Skeletal muscle tissue (tissue), 4 donors: ENCODE results near the gene IL17RD. TPM values are rescaled to one million over a fixed set of nuclear protein-coding genes. Genes with fewer than 3 reads are reported as not detected.

Experiments used
- H3K27ac ChIP-seq: one replicate; pipeline ENCODE4 v1.7.0; 2013; ENCODE audit warnings: mild to moderate bottlenecking, low read depth, low read length, inconsistent platforms
- H3K27me3 ChIP-seq, 3 donors: one replicate each; pipeline ENCODE4 v1.7.0; 2013; ENCODE audit warnings: low read length in 3 of 3; ENCODE audit not compliant: control insufficient read depth in 3 of 3, insufficient read depth in 3 of 3
- H3K36me3 ChIP-seq, 3 donors: one replicate each; pipeline ENCODE4 v1.7.0; 2013; ENCODE audit warnings: low read length in 3 of 3; ENCODE audit not compliant: control insufficient read depth in 3 of 3, insufficient read depth in 3 of 3
- H3K4me1 ChIP-seq, 3 donors: one replicate each; pipeline ENCODE4 v1.7.0; 2013; ENCODE audit warnings: low read length in 3 of 3, mild to moderate bottlenecking in 3 of 3; ENCODE audit not compliant: control insufficient read depth in 3 of 3, insufficient read depth in 3 of 3
- H3K4me3 ChIP-seq, 3 donors: one replicate each; pipeline ENCODE4 v1.7.0; 2013; ENCODE audit warnings: low read length in 3 of 3
- H3K9ac ChIP-seq, 3 donors: one replicate each; pipeline ENCODE4 v1.7.0; 2013; ENCODE audit warnings: low read length in 3 of 3, mild to moderate bottlenecking in 3 of 3, moderate library complexity in 2 of 3, low read depth in 1 of 3
- H3K9me3 ChIP-seq, 3 donors: one replicate each; pipeline ENCODE4 v1.7.0; 2013; ENCODE audit warnings: low read length in 3 of 3; ENCODE audit not compliant: control insufficient read depth in 3 of 3
- total RNA-seq: library from RNA; depleted of rRNA; stranded (reverse); fragments of >200 nt; gene quantifications from one replicate; pipeline ENCODE4 v1.2.3, GENCODE V29; 2014
- donor health status: Osteomylitis.

The IL17RD gene
- total RNA-seq, 1 donor from 2014 or later = 18.8 TPM

DNA sequence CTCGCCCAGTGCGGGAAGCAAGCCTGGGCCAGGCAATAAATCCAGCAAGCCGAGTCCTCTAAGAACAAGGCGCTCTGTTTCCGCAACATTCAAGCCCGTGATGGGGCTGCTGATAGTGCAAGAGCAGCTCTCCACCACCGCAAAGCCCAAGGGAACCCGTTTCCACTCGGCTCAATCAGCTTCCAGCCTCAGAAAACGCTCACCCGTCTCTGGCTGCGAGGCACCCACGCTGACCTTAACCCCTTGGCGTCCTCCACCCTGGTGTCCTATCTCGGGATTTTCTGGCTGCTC is 86.9 kb downstream of the IL17RD start:
- peak overlapping the region; percentile 79 to 83 (median 81) for H3K4me3 ChIP-seq
- H3K36me3 ChIP-seq = no peaks in the 10 kb centered on the region
- H3K9ac ChIP-seq = peak overlapping the region; percentile 70 to 79 (median 71)
- H3K4me1 ChIP-seq = peaks cover 8 to 20% (median 14%) of the 10 kb centered on the region in 3 donors
- no peaks in the 10 kb centered on the region for H3K9me3 ChIP-seq
- peaks cover 0 to 31% (median 31%) of the 10 kb centered on the region in 3 donors for H3K27me3 ChIP-seq
- no peak overlapping the region for H3K27ac ChIP-seq

DNA sequence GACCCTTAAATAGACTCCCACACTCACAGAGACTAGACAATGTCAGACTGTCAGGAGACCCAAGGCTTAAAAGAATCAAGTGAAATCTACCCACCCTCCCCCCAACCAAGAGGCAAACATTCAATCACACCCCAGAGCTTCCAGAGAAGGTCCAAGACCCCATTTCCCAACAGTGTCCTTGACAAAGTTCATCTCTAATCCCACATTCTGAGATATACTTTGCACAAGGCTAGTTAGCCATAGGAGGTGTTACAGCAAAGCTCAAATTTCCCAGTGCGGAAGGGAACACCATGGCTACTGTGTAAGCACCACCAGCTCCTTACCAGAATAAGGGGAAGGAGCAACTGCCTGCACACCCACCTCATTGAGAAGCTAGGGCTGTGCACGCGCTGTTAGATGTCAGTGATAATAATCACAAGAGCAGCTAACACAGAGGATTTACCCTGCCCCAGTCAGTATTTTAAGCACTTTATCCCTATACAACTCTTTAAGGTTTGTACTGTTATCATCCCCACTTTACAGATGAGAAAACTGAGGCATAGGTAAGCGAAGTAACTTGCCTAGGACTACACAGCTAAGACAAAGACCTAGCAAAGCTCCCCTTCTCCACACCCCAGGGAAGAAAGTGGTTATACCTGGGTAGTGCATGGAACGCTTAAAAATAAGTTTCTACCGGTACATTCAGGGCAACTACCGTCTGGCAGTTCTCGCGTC is 87.4 kb downstream of the IL17RD start:
- peak overlapping the region; percentile 79 to 83 (median 81) for H3K4me3 ChIP-seq
- no peak overlapping the region for H3K27ac ChIP-seq
- H3K27me3 ChIP-seq = peaks cover 0 to 31% (median 31%) of the 10 kb centered on the region in 3 donors
- H3K4me1 ChIP-seq = peaks cover 8 to 20% (median 14%) of the 10 kb centered on the region in 3 donors
- H3K36me3 ChIP-seq = no peaks in the 10 kb centered on the region
- H3K9me3 ChIP-seq = no peaks in the 10 kb centered on the region
- H3K9ac ChIP-seq = peak overlapping the region; percentile 70 to 79 (median 71)

DNA sequence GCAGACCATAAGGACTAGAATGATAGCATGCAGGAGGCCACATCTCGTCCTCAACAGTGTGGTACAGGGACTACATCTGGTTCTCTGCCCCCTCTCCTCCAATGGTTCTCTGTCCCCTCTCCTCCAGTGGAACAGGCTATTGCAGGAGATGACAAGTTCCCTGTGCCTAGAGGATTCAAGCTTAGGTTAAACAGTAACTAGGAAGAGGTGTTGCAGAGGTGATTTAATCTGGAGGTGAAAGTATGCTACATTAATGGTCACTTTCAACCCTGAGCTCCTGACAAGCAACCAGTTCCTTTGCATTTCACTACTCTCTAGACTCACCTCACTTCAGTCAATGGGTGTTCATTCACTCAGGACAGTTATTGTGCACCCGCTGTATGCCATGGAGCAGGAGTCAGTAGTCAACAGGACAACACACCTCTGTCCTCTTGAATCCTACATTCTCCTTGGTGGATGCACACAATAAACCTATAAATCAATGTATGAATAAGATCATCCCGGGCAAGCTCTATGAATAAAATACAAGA is 88.7 kb downstream of the IL17RD start:
- H3K36me3 ChIP-seq = no peaks in the 10 kb centered on the region
- H3K4me1 ChIP-seq = peaks cover 8 to 20% (median 14%) of the 10 kb centered on the region in 3 donors
- no peak overlapping the region for H3K9ac ChIP-seq
- no peak overlapping the region for H3K4me3 ChIP-seq
- no peaks in the 10 kb centered on the region for H3K9me3 ChIP-seq
- H3K27me3 ChIP-seq = peaks cover 0 to 31% (median 31%) of the 10 kb centered on the region in 3 donors
- no peak overlapping the region for H3K27ac ChIP-seq

DNA sequence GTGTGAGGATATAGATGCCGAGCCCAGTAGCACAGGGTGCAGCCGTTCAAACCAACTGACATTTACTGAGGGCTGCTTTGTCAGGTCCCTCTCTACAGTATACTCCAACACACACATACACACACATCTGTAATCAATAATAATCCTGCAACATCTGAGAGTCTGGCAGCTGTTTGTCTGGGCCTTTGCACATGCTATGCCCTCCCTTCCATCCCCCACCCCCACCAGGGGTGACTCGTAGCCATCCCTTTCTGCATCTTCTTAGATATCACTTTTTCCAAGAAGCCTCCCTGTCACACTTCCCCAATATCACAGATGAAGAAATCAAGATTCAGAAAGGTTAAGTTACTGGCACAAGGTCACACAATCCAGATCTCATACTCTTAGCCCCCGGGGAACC is 91.0 kb downstream of the IL17RD start:
- H3K4me1 ChIP-seq = peaks cover 8 to 15% (median 10%) of the 10 kb centered on the region in 3 donors
- H3K27me3 ChIP-seq = peaks cover 0 to 31% (median 29%) of the 10 kb centered on the region in 3 donors
- no peak overlapping the region for H3K27ac ChIP-seq
- H3K9ac ChIP-seq = no peak overlapping the region
- no peak overlapping the region for H3K4me3 ChIP-seq
- no peaks in the 10 kb centered on the region for H3K9me3 ChIP-seq
- H3K36me3 ChIP-seq = no peaks in the 10 kb centered on the region

DNA sequence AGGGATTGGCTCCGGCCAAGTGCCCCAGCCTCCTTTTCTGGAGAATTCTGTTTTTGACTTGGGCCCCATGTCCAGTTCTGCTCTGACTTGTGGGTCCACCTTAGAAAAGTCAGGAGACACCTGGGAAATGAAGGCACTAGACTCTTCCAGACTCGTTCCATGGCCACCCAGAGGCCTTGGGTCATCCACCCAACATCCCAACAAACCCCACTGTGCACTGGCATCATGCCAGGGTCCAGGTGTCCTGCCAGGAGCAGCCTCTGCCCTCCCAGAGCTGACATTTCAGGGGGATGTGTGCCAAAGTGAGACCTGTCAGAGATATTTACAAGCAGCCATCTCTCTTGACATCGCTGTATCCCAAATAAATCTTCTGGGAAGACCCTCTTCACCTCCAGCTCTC is 91.5 kb downstream of the IL17RD start:
- Histone ChIP-seq H3K27ac (no peak overlapping the region), H3K4me3 (no peak overlapping the region), H3K9ac (no peak overlapping the region), H3K9me3 (no peaks in the 10 kb centered on the region), H3K36me3 (no peaks in the 10 kb centered on the region), H3K4me1 (peaks cover 6 to 11% (median 10%) of the 10 kb centered on the region in 3 donors), H3K27me3 (peaks cover 0 to 29% (median 27%) of the 10 kb centered on the region in 3 donors)

DNA sequence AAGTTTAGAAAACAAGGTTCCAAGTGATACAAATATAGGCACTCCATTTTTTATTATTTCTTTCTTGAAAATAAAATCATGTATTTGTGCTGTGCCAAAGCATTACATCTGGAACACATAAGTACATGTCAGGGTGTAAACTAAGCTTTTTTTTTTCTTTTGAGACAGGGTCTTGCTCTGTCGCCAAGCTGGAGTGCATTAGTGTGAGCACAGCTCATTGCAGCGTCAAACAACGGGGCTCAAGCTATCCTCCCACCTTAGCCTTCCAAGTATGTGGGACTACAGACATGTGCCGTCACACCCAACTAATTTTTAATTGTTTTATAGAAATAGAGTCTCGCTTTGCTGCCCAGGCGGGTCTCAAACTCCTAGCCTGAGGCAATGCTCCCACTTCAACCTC is 95.7 kb downstream of the IL17RD start:
- Histone ChIP-seq H3K9me3 (no peaks in the 10 kb centered on the region), H3K4me1 (peaks cover 3 to 10% (median 7%) of the 10 kb centered on the region in 3 donors), H3K4me3 (no peak overlapping the region), H3K9ac (no peak overlapping the region), H3K27me3 (no peaks in the 10 kb centered on the region), H3K27ac (no peak overlapping the region), H3K36me3 (no peaks in the 10 kb centered on the region)

DNA sequence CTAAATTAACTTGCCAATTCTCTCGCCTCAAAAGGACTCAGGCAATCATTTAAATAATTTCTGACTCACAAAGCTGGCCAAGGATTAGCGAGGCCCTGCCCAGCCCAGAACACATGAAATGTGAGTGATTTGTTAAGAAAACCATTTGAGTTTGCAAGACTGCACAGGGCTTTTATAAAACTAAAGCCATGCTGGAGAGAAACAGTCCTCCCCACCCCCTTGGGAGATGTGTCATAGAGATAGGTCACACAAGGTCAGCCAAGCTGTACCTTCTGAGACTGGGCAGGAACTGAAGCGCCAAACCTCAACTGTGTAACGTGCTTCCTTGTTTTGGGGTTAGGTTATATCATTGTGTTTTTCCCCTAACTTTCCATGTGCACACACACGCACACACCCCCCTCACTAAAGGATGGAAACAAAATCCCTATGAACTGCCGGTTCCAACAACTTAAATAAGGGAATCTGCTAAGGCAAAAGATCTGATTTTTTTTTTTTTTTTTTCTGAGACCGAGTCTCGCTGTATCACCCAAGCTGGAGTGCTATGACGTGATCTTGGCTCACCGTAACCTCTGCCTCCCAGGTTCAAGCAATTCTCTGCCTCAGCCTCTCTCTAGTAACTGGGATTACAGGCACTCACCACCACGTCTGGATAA is 96.6 kb downstream of the IL17RD start:
- Histone ChIP-seq H3K9me3 (no peaks in the 10 kb centered on the region), H3K27ac (no peak overlapping the region), H3K36me3 (no peaks in the 10 kb centered on the region), H3K9ac (no peak overlapping the region), H3K4me1 (peaks cover 3 to 10% (median 7%) of the 10 kb centered on the region in 3 donors), H3K27me3 (no peaks in the 10 kb centered on the region), H3K4me3 (peak overlapping the region in 1 of 3 donors; percentile 7)

DNA sequence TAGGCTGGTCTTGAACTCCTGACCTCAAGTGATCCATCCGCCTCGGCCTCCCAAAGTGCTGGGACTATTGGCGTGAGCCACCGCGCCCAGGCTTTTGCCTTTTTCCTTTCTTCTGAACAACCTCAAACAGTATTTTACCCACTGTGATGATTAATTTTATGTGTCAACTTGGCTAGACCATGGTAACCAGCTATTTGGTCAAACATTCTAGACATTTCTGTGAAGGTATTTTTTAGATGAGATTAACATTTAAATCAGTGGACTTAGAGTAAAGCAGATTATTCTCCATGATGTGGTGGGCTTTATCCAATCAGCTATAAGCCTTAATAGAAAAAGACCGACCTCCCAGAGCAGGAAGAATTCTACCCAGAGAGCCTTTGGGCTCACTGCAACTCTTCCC is 98.7 kb downstream of the IL17RD start:
- Histone ChIP-seq H3K9me3 (no peaks in the 10 kb centered on the region), H3K9ac (no peak overlapping the region), H3K36me3 (no peaks in the 10 kb centered on the region), H3K4me3 (no peak overlapping the region), H3K4me1 (peaks cover 5 to 22% (median 19%) of the 10 kb centered on the region in 3 donors), H3K27ac (no peak overlapping the region), H3K27me3 (no peaks in the 10 kb centered on the region)

DNA sequence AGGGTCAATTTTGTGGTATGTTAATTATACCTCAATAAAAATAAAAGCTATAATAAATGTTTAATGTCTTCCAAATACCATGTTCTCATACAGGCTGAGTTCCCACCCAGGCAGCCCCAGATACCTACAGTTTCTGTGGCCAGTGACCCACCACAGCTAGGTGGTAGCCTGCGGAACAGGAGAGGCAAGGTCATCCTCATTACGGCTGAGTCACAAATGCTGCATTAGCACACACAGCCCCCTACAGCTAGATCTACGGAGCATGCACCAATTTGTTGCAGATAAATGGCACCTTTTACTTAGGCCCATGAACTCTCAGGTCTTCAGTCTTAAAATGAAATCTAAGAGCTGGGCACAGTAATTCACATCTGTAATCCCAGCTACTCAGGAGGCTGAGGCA is 99.6 kb downstream of the IL17RD start:
- H3K27me3 ChIP-seq = no peaks in the 10 kb centered on the region
- H3K36me3 ChIP-seq = no peaks in the 10 kb centered on the region
- H3K27ac ChIP-seq = no peak overlapping the region
- peaks cover 5 to 22% (median 19%) of the 10 kb centered on the region in 3 donors for H3K4me1 ChIP-seq
- H3K9ac ChIP-seq = no peak overlapping the region
- H3K4me3 ChIP-seq = no peak overlapping the region
- no peaks in the 10 kb centered on the region for H3K9me3 ChIP-seq

DNA sequence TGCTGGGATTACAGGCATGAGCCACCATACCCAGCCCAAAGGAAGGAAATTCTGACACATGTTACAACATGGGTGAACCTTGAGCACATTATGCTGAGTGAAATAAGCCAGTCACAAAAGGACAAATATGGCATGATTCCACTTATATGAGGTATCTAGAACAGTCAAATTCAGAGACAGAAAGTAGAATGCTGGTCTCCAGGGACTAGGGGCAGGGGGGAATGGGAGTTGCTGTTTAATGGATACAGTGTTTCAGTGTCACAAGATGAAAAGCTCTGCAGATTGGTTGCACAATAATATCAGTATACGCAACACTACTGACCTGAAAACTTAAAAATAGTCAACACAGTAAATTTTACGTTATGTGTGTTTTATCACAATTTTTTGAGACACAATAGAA is 100.6 kb downstream of the IL17RD start:
- Histone ChIP-seq H3K4me1 (peaks cover 5 to 22% (median 19%) of the 10 kb centered on the region in 3 donors), H3K9me3 (no peaks in the 10 kb centered on the region), H3K27me3 (no peaks in the 10 kb centered on the region), H3K9ac (no peak overlapping the region), H3K4me3 (no peak overlapping the region), H3K36me3 (no peaks in the 10 kb centered on the region), H3K27ac (no peak overlapping the region)
